GM12872 (cell line): ENCODE results near the gene AGMAT.

Experiments
- CTCF ChIP-seq: IDR thresholded peaks from 3 replicates; pipeline ENCODE4 v1.5.1; 2011; ENCODE audit warnings: low read depth, mild to moderate bottlenecking, low read length, moderate library complexity; ENCODE audit not compliant: insufficient read depth

The AGMAT gene

GRCh38 chr1:15584489-15585363, at the start of gene AGMAT:
Gene AGMAT, minus strand, starts transcription at chr1:15585051. Its CDS starts 84 bp downstream, at chr1:15584967.
- peak; percentile 52; the same call in 2 of the 3 replicates for TF ChIP-seq CTCF

GRCh38 chr1:15633756-15634420, 49.0 kb upstream of the AGMAT start:
- no peak for TF ChIP-seq CTCF

- no peak for TF ChIP-seq CTCF
Measured at GRCh38 chr1:15628003-15628402, 43.2 kb upstream of the AGMAT start.

GRCh38 chr1:15627343-15627988, 42.6 kb upstream of the AGMAT start:
- TF ChIP-seq CTCF: no peak

GRCh38 chr1:15626269-15626950, 41.6 kb upstream of the AGMAT start:
- TF ChIP-seq CTCF: no peak

- no peak for TF ChIP-seq CTCF
Measured at GRCh38 chr1:15625056-15625917, 40.4 kb upstream of the AGMAT start.
